HepG2 (cell line): ENCODE data around the gene WDR62. TPM values are rescaled to one million over a fixed set of nuclear protein-coding genes. Genes with fewer than 3 reads are reported as not detected.

Experiments used
- BRD4 ChIP-seq: sonication (generic); formaldehyde crosslinking; IDR thresholded peaks from 2 replicates; pipeline ENCODE4 v1.4.0; 2020; ENCODE audit warnings: missing genetic modification reagents
- FOSL1 ChIP-seq: sonication (generic); formaldehyde crosslinking; IDR thresholded peaks from 2 replicates; pipeline ENCODE4 v1.9.0; 2021; ENCODE audit warnings: missing genetic modification reagents, borderline replicate concordance
- HNRNPL ChIP-seq: fragments of 200-400 bp; formaldehyde crosslinking; IDR thresholded peaks from 2 replicates; pipeline ENCODE4 v1.6.1; 2017; ENCODE audit warnings: mild to moderate bottlenecking, low read depth, low read length
- MYC ChIP-seq: sonication (generic); formaldehyde crosslinking; IDR thresholded peaks from 2 replicates; pipeline ENCODE4 v1.9.0; 2021; ENCODE audit warnings: missing genetic modification reagents, borderline replicate concordance
- PCBP2 ChIP-seq: fragments of 200-400 bp; formaldehyde crosslinking; optimal IDR thresholded peaks from 2 replicates; pipeline ENCODE3; 2018; ENCODE audit warnings: low read length, low read depth; ENCODE audit not compliant: poor library complexity, severe bottlenecking
- RBFOX2 ChIP-seq: fragments of 200-400 bp; formaldehyde crosslinking; IDR thresholded peaks from 2 replicates; pipeline ENCODE4 v1.6.1; 2017; ENCODE audit warnings: low read depth, mild to moderate bottlenecking, low read length
- TBX2 ChIP-seq: sonication (generic); formaldehyde crosslinking; IDR thresholded peaks from 2 replicates; pipeline ENCODE4 v1.5.0; 2020; ENCODE audit warnings: missing genetic modification reagents, mild to moderate bottlenecking, borderline replicate concordance
- ZNF205 ChIP-seq: IDR thresholded peaks from 2 replicates; pipeline ENCODE4 v1.6.1; 2018; ENCODE audit warnings: missing biosample characterization, missing genetic modification reagents
- ZNF589 ChIP-seq: sonication (generic); formaldehyde crosslinking; conservative IDR thresholded peaks from 2 replicates; pipeline ENCODE4 v1.8.0; 2022; ENCODE audit warnings: mild to moderate bottlenecking, moderate library complexity, missing genetic modification reagents
- ZNF768 ChIP-seq: sonication (generic); formaldehyde crosslinking; IDR thresholded peaks from 2 replicates; pipeline ENCODE4 v1.4.0; 2020; ENCODE audit warnings: missing genetic modification reagents
- ZNF772 ChIP-seq: sonication (generic); formaldehyde crosslinking; IDR thresholded peaks from 2 replicates; pipeline ENCODE4 v1.5.0; 2020; ENCODE audit warnings: mild to moderate bottlenecking, missing genetic modification reagents
- polyA plus RNA-seq, 8 experiments: library from polyadenylated mRNA; depleted of rRNA in 3 of 8; stranded (reverse) in 7 of 8; unstranded in 1 of 8; fragments of >200 nt; fragmentation: Illumina TruSeq in 4 of 8; extraction: Trizol in 4 of 8; gene quantifications; 2 replicates each; pipeline versions ENCODE4 v1.2.1 to v1.2.3, GENCODE V29; 2011 to 2016; ENCODE audit warnings: low read depth in 4 of 8, missing spikeins in 1 of 8, mixed read lengths in 1 of 8; ENCODE audit not compliant: insufficient read depth in 1 of 8
- total RNA-seq, 5 experiments: library from RNA; depleted of rRNA; stranded (reverse); fragments of >200 nt; fragmentation: Illumina TruSeq; extraction: Trizol; gene quantifications; 2 replicates each; pipeline ENCODE4 v1.2.3, GENCODE V29; 2016; ENCODE audit warnings: low read depth in 1 of 5
- TF ChIP-seq, protein P1 (sequence below): sonication (generic); formaldehyde crosslinking; IDR thresholded peaks from 2 replicates; pipeline ENCODE4 v1.4.0; 2020; ENCODE audit warnings: missing genetic modification reagents
- TF ChIP-seq, protein P2 (sequence below): sonication (generic); formaldehyde crosslinking; IDR thresholded peaks from 2 replicates; pipeline ENCODE4 v1.9.0; 2022; ENCODE audit warnings: missing genetic modification reagents, mild to moderate bottlenecking, borderline replicate concordance
- TF ChIP-seq, protein P3 (sequence below): sonication (generic); formaldehyde crosslinking; IDR thresholded peaks from 2 replicates; pipeline ENCODE4 v1.4.0; 2020; ENCODE audit warnings: missing genetic modification reagents
- TF ChIP-seq, protein P4 (sequence below): sonication (generic); formaldehyde crosslinking; IDR thresholded peaks from 2 replicates; pipeline ENCODE4; 2020; ENCODE audit warnings: missing genetic modification reagents, mild to moderate bottlenecking, borderline replicate concordance
- TF ChIP-seq, protein P5 (sequence below): sonication (generic); formaldehyde crosslinking; IDR thresholded peaks from 2 replicates; pipeline ENCODE4 v1.4.0; 2020; ENCODE audit warnings: low read depth, mild to moderate bottlenecking, missing genetic modification reagents

Gene WDR62
- total and polyA plus RNA-seq, 2 of the 13 experiments (the other 11 are each of a cell fraction or from before 2014, with no cell fraction given) = 5.8 to 12.5 TPM

DNA sequence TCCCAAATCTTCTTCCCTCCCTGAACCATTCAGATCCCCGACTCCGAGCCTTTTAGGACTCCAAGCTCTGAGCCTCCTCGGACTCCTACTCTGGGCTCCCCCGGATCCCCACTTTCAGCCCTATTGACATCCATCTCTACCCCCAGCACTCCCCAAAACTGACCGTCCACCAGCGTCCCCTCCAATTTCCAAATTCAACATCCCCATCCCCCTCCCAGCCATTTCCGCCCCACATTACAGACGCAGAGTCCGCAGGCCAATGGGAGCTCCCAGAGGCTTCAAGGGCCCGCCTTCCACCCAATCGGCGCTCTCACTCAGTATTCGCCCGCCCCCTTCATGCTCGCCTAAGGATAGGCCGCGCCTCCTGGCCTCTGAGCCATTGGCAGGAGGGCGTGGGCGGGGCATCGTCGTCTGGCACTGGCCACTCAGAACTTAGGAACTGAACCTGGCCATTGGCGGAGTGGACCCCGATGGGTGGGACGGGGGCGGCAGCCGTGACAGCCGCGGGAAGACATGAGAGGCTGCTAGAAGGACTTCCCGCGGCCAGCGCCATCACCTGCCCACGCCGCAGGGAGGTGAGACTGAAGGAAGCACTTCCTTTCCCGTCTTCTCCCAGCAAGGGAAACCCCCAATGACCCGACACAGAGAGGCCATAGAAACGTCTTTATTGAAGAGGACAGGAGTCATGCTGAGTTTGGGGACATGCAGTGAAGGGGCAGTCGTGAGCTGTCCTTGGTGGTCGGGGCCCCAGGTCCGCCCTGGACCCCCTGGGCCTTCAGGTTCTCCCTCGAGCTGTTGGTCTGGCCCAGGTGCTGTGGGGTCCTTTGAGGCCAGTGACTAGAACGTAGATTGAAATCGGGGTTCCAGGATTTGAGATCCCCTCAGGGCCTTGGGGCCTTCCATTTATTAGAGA lies 40.4 kb upstream of the WDR62 start, which contains the start of gene ALKBH6 (continued):
- TF ChIP-seq RBFOX2 = peak; percentile 51; the same call in 1 of the 2 replicates
- peak; percentile 55 for TF ChIP-seq PCBP2
- TF ChIP-seq MYC = peak; percentile 49; the same call in 1 of the 2 replicates
- TF ChIP-seq, protein P1, sequence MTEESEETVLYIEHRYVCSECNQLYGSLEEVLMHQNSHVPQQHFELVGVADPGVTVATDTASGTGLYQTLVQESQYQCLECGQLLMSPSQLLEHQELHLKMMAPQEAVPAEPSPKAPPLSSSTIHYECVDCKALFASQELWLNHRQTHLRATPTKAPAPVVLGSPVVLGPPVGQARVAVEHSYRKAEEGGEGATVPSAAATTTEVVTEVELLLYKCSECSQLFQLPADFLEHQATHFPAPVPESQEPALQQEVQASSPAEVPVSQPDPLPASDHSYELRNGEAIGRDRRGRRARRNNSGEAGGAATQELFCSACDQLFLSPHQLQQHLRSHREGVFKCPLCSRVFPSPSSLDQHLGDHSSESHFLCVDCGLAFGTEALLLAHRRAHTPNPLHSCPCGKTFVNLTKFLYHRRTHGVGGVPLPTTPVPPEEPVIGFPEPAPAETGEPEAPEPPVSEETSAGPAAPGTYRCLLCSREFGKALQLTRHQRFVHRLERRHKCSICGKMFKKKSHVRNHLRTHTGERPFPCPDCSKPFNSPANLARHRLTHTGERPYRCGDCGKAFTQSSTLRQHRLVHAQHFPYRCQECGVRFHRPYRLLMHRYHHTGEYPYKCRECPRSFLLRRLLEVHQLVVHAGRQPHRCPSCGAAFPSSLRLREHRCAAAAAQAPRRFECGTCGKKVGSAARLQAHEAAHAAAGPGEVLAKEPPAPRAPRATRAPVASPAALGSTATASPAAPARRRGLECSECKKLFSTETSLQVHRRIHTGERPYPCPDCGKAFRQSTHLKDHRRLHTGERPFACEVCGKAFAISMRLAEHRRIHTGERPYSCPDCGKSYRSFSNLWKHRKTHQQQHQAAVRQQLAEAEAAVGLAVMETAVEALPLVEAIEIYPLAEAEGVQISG (CRISPR knock-in tag) = 0 out of 2 replicates have a peak, but pooled peaks have one; percentile 18
- TF ChIP-seq, protein P2, sequence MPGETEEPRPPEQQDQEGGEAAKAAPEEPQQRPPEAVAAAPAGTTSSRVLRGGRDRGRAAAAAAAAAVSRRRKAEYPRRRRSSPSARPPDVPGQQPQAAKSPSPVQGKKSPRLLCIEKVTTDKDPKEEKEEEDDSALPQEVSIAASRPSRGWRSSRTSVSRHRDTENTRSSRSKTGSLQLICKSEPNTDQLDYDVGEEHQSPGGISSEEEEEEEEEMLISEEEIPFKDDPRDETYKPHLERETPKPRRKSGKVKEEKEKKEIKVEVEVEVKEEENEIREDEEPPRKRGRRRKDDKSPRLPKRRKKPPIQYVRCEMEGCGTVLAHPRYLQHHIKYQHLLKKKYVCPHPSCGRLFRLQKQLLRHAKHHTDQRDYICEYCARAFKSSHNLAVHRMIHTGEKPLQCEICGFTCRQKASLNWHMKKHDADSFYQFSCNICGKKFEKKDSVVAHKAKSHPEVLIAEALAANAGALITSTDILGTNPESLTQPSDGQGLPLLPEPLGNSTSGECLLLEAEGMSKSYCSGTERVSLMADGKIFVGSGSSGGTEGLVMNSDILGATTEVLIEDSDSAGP = peak; percentile 65; the same call in 1 of the 2 replicates
- TF ChIP-seq, protein P3, sequence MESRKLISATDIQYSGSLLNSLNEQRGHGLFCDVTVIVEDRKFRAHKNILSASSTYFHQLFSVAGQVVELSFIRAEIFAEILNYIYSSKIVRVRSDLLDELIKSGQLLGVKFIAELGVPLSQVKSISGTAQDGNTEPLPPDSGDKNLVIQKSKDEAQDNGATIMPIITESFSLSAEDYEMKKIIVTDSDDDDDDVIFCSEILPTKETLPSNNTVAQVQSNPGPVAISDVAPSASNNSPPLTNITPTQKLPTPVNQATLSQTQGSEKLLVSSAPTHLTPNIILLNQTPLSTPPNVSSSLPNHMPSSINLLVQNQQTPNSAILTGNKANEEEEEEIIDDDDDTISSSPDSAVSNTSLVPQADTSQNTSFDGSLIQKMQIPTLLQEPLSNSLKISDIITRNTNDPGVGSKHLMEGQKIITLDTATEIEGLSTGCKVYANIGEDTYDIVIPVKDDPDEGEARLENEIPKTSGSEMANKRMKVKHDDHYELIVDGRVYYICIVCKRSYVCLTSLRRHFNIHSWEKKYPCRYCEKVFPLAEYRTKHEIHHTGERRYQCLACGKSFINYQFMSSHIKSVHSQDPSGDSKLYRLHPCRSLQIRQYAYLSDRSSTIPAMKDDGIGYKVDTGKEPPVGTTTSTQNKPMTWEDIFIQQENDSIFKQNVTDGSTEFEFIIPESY = 0 out of 2 replicates have a peak, but pooled peaks have one; percentile 18
- TF ChIP-seq FOSL1 (CRISPR knock-in tag) = no peak
- no peak for TF ChIP-seq ZNF768 (CRISPR knock-in tag)
- no peak for TF ChIP-seq ZNF589
- TF ChIP-seq TBX2 = peak; percentile 55
- TF ChIP-seq HNRNPL = no peak
- TF ChIP-seq ZNF772 = 0 out of 2 replicates have a peak, but pooled peaks have one; percentile 25
- TF ChIP-seq, protein P4, sequence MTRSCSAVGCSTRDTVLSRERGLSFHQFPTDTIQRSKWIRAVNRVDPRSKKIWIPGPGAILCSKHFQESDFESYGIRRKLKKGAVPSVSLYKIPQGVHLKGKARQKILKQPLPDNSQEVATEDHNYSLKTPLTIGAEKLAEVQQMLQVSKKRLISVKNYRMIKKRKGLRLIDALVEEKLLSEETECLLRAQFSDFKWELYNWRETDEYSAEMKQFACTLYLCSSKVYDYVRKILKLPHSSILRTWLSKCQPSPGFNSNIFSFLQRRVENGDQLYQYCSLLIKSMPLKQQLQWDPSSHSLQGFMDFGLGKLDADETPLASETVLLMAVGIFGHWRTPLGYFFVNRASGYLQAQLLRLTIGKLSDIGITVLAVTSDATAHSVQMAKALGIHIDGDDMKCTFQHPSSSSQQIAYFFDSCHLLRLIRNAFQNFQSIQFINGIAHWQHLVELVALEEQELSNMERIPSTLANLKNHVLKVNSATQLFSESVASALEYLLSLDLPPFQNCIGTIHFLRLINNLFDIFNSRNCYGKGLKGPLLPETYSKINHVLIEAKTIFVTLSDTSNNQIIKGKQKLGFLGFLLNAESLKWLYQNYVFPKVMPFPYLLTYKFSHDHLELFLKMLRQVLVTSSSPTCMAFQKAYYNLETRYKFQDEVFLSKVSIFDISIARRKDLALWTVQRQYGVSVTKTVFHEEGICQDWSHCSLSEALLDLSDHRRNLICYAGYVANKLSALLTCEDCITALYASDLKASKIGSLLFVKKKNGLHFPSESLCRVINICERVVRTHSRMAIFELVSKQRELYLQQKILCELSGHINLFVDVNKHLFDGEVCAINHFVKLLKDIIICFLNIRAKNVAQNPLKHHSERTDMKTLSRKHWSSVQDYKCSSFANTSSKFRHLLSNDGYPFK (CRISPR knock-in tag) = peak; percentile 61; the same call in 1 of the 2 replicates
- TF ChIP-seq ZNF205 (CRISPR knock-in tag) = 0 out of 2 replicates have a peak, but pooled peaks have one; percentile 30
- TF ChIP-seq BRD4 (CRISPR knock-in tag) = no peak
- TF ChIP-seq, protein P5, sequence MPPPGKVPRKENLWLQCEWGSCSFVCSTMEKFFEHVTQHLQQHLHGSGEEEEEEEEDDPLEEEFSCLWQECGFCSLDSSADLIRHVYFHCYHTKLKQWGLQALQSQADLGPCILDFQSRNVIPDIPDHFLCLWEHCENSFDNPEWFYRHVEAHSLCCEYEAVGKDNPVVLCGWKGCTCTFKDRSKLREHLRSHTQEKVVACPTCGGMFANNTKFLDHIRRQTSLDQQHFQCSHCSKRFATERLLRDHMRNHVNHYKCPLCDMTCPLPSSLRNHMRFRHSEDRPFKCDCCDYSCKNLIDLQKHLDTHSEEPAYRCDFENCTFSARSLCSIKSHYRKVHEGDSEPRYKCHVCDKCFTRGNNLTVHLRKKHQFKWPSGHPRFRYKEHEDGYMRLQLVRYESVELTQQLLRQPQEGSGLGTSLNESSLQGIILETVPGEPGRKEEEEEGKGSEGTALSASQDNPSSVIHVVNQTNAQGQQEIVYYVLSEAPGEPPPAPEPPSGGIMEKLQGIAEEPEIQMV = no peak
